ENCODE measurements around the gene ABI2. TPM values are rescaled to one million over a fixed set of nuclear protein-coding genes. Genes with fewer than 3 reads are reported as not detected.
A peak's percentile ranks its signal among the peaks of the same experiment; 100 is the strongest.

The ABI2 gene
- total RNA-seq, 1 donor from 2014 or later, result 69.1 TPM

DNA sequence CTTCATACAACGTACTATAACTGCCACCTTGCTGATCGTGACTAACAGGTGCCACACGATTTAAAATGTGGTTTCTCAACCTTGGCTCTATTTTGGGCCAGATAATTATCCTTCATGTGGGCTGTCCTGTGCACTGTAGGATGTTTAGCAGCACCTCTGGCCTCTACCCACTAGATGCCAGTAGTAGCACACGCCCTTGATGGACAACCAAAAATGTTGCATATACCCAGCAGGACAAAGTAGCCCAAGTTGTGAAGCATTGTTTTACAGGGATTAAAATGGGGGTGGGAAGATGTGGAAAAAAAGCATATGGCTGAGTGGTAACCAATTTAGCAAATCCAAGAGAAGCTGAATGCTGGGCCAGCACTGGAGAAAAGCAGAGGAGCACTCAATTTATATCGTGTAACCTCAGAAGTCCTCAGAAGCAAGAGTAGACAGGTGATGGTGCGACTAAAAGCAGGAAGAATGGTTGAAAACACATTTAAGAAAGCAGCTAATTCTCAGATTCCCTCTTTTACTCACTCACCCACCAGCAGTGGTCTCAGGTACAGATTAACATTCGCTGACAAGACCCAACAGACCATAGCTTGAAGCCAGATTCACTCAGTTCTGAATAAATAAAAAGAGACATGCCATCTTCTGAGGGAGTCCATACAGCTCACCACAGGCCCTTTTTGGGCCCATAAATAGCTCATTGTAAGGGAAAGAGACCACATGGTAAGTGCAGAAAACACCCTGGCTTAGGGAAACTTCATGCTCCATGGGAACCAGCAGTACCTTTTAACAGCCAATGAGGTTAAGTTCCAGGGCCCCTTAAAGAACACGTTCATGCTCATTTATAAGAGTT, 156.3 kb downstream of the ABI2 start:
- TF ChIP-seq, protein P1, sequence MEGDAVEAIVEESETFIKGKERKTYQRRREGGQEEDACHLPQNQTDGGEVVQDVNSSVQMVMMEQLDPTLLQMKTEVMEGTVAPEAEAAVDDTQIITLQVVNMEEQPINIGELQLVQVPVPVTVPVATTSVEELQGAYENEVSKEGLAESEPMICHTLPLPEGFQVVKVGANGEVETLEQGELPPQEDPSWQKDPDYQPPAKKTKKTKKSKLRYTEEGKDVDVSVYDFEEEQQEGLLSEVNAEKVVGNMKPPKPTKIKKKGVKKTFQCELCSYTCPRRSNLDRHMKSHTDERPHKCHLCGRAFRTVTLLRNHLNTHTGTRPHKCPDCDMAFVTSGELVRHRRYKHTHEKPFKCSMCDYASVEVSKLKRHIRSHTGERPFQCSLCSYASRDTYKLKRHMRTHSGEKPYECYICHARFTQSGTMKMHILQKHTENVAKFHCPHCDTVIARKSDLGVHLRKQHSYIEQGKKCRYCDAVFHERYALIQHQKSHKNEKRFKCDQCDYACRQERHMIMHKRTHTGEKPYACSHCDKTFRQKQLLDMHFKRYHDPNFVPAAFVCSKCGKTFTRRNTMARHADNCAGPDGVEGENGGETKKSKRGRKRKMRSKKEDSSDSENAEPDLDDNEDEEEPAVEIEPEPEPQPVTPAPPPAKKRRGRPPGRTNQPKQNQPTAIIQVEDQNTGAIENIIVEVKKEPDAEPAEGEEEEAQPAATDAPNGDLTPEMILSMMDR (IDR thresholded peaks at IDR 0.05), result peak; percentile 63 to 73 (median 64)
- Histone ChIP-seq H3K9me3 (no peaks in the 10 kb centered on the region), H3K4me3 (no peak overlapping the region), H3K4me1 (no peaks in the 10 kb centered on the region), H3K27ac (no peak overlapping the region), H3K36me3 (peaks cover 12 to 28% of the 10 kb centered on the region in 2 donors), H3K27me3 (no peaks in the 10 kb centered on the region)
- DNase-seq (ENCODE audit: low spot score in 2 of 2), result no peak
- intact Hi-C loops (cut with DNase I), result loop anchor here (1.0 to 5.0 kb wide), 4 partner anchors 48 to 426 kb away; no protein-coding TSS in a partner anchor

DNA sequence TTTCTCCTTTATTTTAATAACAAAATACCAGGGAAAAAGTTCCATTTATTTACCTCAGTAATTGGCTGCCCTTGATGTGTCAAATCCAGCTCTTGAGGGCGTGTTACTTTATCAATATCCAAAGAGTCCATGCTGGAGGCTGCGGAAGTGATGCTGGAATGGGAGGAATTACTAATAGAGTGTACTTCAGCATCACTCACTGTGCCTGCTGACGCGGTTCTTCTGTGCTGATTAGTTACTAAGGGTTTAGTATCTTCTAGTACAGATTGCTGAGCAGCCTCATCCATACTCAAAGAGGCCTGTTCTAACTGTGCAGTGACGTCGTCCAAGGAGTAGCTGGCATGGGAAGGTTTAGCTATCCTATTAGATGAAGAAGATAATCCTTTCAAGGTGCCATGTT, 161.3 kb downstream of the ABI2 start:
- Histone ChIP-seq H3K9me3 (no peaks in the 10 kb centered on the region), H3K4me3 (no peak overlapping the region), H3K4me1 (no peaks in the 10 kb centered on the region), H3K27ac (no peak overlapping the region), H3K27me3 (no peaks in the 10 kb centered on the region), H3K36me3 (peaks cover 20 to 49% of the 10 kb centered on the region in 2 donors)
- intact Hi-C loops (cut with DNase I), result no loop called here
- no peak for DNase-seq (ENCODE audit: low spot score in 2 of 2)
- TF ChIP-seq, protein P1 (IDR thresholded peaks at IDR 0.05), result no peak

DNA sequence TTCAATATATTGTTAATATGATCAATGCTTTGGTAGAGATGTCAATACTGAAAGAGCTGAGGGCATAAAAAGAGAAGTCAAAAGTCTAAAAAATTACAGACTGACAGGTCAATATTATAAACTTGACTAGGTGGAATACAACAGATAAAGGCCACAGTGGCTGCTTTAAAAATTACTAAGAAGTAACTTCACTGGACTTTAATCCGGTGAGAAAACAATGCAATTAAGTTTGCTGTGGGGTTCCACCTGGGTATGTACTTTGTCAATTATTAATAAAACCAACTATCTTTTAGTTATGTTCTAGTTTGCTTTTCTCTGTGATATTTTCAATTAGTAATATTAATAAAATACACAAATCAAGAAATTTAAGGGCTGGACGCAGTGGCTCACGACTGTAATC, 162.2 kb downstream of the ABI2 start:
- TF ChIP-seq, protein P1 (IDR thresholded peaks at IDR 0.05), result no peak
- intact Hi-C loops (cut with DNase I), result no loop called here
- H3K27me3 ChIP-seq, result no peaks in the 10 kb centered on the region
- H3K27ac ChIP-seq, result no peak overlapping the region
- no peaks in the 10 kb centered on the region for H3K4me1 ChIP-seq
- no peaks in the 10 kb centered on the region for H3K9me3 ChIP-seq
- peaks cover 20 to 49% of the 10 kb centered on the region in 2 donors for H3K36me3 ChIP-seq
- DNase-seq (ENCODE audit: low spot score in 2 of 2), result no peak
- H3K4me3 ChIP-seq, result no peak overlapping the region

DNA sequence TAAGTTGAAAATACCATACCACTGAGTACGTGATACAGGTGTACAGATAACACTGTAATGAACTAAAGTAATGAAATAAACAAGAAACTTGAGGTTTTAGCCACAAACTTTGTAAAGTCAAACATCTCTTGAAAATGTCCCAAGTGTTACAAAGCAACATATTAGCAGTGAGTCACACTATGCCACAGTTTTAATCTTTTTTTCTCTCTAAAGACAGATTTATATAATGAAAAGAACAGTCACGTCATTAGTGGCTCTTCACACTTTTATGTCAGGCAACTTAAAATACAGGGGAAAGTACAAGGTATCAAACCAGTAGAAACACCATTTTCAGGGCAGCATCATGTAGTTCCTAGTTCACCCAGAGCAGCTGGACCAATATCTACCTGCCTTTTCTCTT, 164.8 kb downstream of the ABI2 start:
- intact Hi-C loops (cut with DNase I), result no loop called here
- H3K36me3 ChIP-seq, result peaks cover 16 to 39% of the 10 kb centered on the region in 2 donors
- TF ChIP-seq, protein P1 (IDR thresholded peaks at IDR 0.05), result no peak

More for the DNA sequence above, 164.8 kb downstream of the ABI2 start:
- Histone ChIP-seq H3K27ac (no peak overlapping the region), H3K9me3 (no peaks in the 10 kb centered on the region), H3K4me1 (no peaks in the 10 kb centered on the region), H3K27me3 (no peaks in the 10 kb centered on the region), H3K4me3 (no peak overlapping the region)
- no peak for DNase-seq (ENCODE audit: low spot score in 2 of 2)

Other genes with a start within 250 kb of the ABI2 start
- gene CYP20A1, start 89.4 kb upstream of the ABI2 start, total RNA-seq, result 13.6 TPM
- 49.8 TPM for gene RAPH1, start 206.9 kb downstream of the ABI2 start, total RNA-seq